Mucosa of rectum (tissue), 2 donors: ENCODE data around the gene TMEM59L.

Experiments
- H3K27ac ChIP-seq, 2 donors: one replicate each; pipeline ENCODE4 v1.7.0; 2013; ENCODE audit warnings: inconsistent platforms in 2 of 2, low read depth in 2 of 2, low read length in 2 of 2
- H3K27me3 ChIP-seq, 2 donors: one replicate each; pipeline ENCODE4 v1.7.0; 2013; ENCODE audit warnings: low read length in 2 of 2; ENCODE audit not compliant: control insufficient read depth in 2 of 2, insufficient read depth in 2 of 2
- H3K36me3 ChIP-seq, 2 donors: one replicate each; pipeline ENCODE4 v1.7.0; 2013; ENCODE audit warnings: low read length in 2 of 2; ENCODE audit not compliant: control insufficient read depth in 2 of 2, insufficient read depth in 2 of 2
- H3K4me1 ChIP-seq, 2 donors: one replicate each; pipeline ENCODE4 v1.7.0; 2013; ENCODE audit warnings: low read length in 2 of 2, mild to moderate bottlenecking in 1 of 2; ENCODE audit not compliant: control insufficient read depth in 2 of 2, insufficient read depth in 2 of 2
- H3K4me3 ChIP-seq, 2 donors: one replicate each; pipeline ENCODE4 v1.7.0; 2013; ENCODE audit warnings: low read length in 2 of 2
- H3K9ac ChIP-seq, 2 donors: one replicate each; pipeline ENCODE4 v1.7.0; 2013; ENCODE audit warnings: low read length in 2 of 2, low read depth in 1 of 2, mild to moderate bottlenecking in 1 of 2
- H3K9me3 ChIP-seq, 2 donors: one replicate each; pipeline ENCODE4 v1.7.0; 2013; ENCODE audit warnings: low read length in 2 of 2; ENCODE audit not compliant: control insufficient read depth in 2 of 2
- donor health status: healthy.
- donor health status: Normal muscosa, but diverticular disease.

The TMEM59L gene

DNA sequence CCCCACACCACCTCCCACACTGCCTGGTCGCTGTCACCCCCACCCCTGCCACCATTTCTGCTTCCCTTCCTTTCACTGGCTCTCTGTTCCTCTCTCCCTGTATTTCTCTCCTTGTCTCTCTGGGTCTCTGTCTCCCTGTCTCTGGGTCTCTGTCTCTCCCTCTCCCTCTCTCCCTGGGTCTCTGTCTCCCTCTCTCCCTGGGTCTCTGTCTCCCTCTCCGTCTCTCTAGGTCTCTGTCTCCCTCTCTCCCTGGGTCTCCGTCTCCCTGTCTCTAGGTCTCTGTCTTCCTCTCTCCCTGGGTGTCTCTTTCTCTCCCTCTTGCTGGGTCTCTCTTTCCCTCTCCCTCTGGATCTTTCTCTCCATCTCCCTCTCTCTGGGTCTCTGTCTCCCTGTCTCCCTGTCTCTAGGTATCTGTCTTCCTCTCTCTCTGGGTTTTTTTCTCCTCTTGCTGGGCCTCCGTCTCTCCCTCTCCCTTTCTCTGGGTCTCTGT lies 45.7 kb downstream of the TMEM59L start:
- Histone ChIP-seq H3K9me3 (no peaks in the 10 kb centered on the region), H3K36me3 (no peaks in the 10 kb centered on the region), H3K9ac (no peak overlapping the region), H3K27me3 (no peaks in the 10 kb centered on the region), H3K4me1 (peaks cover 0 to 5% of the 10 kb centered on the region in 2 donors), H3K4me3 (no peak overlapping the region), H3K27ac (no peak overlapping the region)

DNA sequence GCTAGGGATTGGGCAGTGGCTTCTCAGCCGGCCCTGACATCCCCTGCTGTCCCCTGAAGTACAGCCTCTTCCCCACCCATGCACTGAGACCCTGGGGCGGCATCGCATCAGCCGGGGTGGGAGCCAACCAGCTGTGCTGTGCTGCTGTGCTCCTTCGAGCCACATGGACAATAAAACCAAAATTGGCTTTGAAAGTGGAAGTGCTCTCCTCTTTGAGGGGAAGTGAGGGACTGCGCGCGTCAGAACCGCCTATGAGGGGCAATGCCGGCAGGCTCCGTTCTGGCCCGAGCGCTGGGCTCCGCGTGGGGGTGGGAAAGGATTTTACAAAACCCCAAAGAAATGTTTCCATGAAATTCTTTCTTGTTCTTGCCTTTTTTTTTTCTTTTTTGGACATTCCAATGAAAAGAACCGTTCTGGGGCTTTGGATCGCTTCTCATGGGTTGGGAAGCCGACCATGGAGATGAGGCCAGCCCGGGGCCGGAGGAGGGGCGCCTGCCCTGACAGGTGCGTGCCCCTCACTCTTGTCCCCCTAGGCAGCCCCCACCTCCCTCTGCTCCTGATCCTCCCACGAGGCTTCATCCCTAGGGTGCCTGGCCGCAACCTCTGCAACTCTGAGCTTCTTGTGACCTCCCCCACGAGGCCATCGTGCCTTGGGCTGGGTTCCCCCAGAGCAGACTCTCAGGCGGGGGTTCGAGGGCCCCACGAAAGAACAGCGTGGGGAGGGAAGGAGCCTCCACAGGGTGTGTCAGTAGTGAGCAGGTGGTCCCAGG lies 46.8 kb downstream of the TMEM59L start:
- Histone ChIP-seq H3K27me3 (no peaks in the 10 kb centered on the region), H3K4me3 (no peak overlapping the region), H3K9ac (peak overlapping the region in 1 of 2 donors; percentile 7), H3K27ac (peak overlapping the region; percentile 45 to 53), H3K4me1 (peaks cover 0 to 5% of the 10 kb centered on the region in 2 donors), H3K36me3 (no peaks in the 10 kb centered on the region), H3K9me3 (no peaks in the 10 kb centered on the region)

DNA sequence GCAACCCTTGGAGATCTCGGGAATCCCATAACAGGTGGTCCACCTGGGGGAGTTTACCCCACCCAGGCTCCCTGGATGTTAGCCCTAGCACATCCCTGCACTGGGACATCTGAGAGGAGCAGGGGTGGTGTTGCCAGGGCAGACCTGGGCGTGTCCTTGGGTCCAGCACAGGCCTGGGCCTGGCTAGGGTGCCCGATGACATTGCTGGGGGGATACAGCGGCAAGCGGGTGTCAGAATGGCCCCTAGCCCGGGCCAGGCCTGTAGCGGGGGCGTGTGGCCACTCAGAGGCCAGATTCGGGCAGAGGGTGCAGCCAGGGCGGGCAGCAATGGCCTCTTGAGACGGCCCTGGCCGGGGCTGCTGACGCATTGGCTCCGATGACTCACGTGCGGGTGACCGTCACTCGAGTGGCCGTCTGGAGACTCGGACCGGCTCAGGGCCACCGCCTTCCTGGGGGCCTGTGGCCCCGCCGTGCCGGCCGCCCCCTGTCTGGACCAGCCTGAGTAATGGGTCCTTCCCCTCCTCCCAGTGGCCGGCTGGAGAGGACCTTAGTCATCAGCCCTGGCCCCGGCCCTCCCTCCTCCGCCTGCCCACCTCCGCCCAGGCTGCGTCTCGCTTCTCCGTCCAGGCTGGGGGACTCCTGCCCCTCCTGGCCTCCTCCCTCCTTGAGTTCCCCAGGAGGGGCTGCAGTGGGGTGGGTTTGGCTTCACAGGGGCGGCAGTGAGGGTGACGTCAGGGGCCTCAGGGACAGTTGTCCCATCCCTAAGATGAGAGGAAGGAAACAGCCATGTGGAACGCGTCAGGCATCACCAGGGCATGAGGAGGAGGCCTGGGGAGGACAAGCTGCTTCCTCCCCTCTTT lies 47.6 kb downstream of the TMEM59L start:
- H3K27ac ChIP-seq: peak overlapping the region; percentile 48 to 53
- H3K27me3 ChIP-seq: no peaks in the 10 kb centered on the region
- H3K9ac ChIP-seq: peak overlapping the region in 1 of 2 donors; percentile 7
- H3K9me3 ChIP-seq: no peaks in the 10 kb centered on the region
- H3K4me1 ChIP-seq: peaks cover 0 to 5% of the 10 kb centered on the region in 2 donors
- no peak overlapping the region for H3K4me3 ChIP-seq
- H3K36me3 ChIP-seq: no peaks in the 10 kb centered on the region

DNA sequence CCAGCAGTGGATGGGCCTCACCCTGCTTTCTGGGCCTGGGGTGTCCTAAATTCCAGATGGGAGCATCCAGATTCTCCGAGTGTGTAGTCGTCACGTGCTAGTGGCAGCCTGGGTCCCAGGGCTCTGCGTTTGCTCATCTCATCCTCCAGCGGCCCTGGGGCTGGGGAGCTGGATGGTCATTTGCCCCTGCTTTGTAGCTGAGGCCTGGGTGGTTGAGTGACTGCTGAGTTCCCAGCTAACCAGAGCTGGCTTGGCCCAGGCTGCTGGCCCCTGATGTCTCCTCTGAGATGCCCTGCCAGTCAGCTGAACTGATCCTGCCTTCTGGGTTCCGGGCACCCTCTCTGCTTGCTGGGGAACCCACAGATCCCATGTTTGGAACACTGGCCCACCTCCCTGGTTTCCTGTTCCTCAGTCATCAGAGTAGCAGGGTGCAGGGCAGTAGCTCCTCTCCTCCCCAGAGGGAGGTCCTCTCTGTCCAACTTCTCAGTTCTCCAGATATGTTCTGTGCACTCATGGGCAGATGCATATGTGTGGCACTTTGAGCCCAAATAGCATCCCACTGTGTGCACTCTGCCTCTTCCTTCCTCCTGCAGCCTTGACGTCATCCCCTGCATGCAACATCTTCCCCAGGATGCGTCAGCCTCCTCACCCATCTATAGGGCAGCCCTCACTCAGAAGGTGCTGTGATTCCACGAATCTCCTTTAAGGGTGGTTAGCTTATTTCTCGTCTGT lies 48.4 kb downstream of the TMEM59L start:
- H3K4me1 ChIP-seq: peaks cover 0 to 5% of the 10 kb centered on the region in 2 donors
- peak overlapping the region in 1 of 2 donors; percentile 48 for H3K27ac ChIP-seq
- H3K9me3 ChIP-seq: no peaks in the 10 kb centered on the region
- no peaks in the 10 kb centered on the region for H3K27me3 ChIP-seq
- H3K4me3 ChIP-seq: no peak overlapping the region
- no peaks in the 10 kb centered on the region for H3K36me3 ChIP-seq
- H3K9ac ChIP-seq: no peak overlapping the region

DNA sequence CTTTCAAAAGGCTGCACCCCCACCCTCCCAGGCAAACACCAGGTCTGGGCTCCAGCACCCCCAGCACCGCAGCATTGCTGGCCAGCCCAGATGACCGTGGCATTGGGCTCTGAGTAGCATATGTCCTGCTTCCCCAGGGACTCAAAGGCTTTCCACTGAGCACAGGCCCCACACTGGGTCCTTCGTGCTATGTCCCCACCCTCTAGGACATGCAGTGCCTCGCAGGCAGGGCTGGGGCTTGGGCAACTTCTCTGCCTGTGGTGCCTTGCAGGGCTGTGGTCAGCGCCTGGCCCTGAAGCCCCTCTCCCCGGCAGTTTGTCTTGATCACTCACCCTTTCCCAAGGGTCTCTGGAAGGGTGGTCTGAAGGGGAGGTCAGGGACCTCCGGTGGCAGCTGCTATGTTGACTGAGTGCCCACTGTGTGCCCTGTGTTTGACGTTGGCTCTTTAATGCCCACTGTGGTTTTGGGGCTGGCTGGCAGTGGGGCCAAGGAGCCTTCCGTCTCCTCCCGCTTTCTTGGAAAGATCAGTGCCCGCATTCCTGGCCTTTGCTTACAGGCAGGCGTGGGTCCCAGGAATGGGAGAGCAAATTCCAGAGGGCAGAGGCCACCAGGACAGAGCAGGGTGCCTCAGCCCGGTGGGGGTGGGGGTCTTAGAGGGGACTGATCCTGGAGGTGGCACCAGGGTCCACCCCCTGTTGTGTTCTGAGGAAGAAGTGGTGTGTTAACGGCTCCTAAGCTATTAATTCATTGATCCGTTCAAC lies 50.5 kb downstream of the TMEM59L start:
- Histone ChIP-seq H3K4me1 (peaks cover 0 to 5% of the 10 kb centered on the region in 2 donors), H3K4me3 (no peak overlapping the region), H3K9me3 (no peaks in the 10 kb centered on the region), H3K27me3 (no peaks in the 10 kb centered on the region), H3K36me3 (peaks cover 2 to 7% of the 10 kb centered on the region in 2 donors), H3K9ac (no peak overlapping the region), H3K27ac (no peak overlapping the region)

DNA sequence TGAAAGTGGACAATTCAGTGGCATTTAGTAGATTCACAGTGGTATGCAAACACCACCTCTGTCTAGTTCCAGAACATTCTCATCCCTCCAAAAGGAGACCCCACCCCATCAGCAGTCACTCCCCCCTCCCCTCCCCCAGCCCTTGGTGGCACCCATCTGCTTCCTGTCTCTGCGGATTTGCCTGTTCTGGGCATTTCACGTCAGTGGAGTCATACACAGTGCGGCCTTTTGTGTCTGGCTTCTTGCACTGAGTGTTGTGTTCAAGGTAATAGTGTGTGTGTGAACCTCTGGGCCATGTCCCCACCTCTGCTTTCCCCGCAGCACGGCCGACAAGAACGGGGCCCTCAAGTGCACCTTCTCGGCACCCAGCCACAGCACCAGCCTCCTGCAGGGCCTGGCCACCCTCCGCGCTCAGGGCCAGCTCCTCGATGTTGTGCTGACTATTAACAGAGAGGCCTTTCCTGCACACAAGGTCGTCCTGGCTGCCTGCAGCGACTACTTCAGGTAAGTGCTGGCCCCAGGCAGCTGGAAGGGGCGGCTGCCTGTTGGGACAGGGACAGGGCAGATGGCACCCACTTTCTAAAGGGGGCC lies 51.4 kb downstream of the TMEM59L start:
- H3K36me3 ChIP-seq: peaks cover 6 to 12% of the 10 kb centered on the region in 2 donors
- H3K4me1 ChIP-seq: peaks cover 0 to 5% of the 10 kb centered on the region in 2 donors

DNA sequence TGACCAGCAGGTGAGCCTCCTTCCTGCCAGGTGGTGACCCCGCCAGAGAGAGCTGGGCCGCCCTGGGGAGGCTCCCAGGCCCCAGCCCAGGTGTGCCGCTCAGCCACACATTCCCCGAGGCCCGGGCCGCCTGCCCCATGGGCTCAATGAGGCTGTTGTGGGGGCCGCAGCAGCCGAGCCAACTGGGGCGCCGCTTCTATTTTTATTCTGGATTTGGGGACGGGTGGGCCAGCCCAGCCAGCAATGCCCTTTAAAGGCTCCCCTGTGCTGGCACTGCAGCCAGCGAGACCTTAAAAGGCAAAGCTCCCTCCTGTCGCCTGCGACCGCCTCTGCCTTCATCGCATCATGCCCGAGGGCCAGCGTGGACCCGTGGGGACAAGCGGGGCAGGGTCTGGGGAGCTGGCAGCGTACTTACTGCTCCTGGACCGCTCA lies 53.1 kb downstream of the TMEM59L start:
- Histone ChIP-seq H3K4me1 (no peaks in the 10 kb centered on the region), H3K36me3 (peaks cover 6 to 12% of the 10 kb centered on the region in 2 donors), H3K4me3 (no peak overlapping the region), H3K9ac (no peak overlapping the region), H3K27me3 (no peaks in the 10 kb centered on the region), H3K27ac (peak overlapping the region in 1 of 2 donors; percentile 23), H3K9me3 (no peaks in the 10 kb centered on the region)

More for the DNA sequence above, 51.4 kb downstream of the TMEM59L start:
- no peak overlapping the region for H3K9ac ChIP-seq
- H3K9me3 ChIP-seq: no peaks in the 10 kb centered on the region
- no peak overlapping the region for H3K27ac ChIP-seq
- no peaks in the 10 kb centered on the region for H3K27me3 ChIP-seq
- H3K4me3 ChIP-seq: no peak overlapping the region

DNA sequence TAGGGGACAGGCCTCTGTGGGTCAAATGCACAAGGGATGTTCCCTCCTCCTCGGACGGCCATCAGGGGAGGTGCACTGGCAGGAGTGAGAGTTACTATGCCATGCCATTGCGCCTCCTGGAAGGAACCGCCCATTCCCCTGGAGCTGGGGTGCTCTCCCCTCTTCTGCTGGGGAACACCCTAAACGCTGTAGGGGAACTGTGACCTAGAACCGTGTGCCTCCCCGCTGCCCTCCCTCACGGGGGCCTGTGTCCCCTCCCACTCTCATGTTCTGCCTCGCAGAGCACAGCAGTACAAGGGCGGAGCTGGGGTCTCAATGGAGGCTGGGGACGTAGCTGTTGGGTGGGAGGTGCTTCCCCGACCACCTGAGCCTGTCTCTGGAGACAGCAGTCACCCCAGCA lies 53.6 kb downstream of the TMEM59L start:
- no peaks in the 10 kb centered on the region for H3K9me3 ChIP-seq
- peak overlapping the region in 1 of 2 donors; percentile 23 for H3K27ac ChIP-seq
- peaks cover 6 to 12% of the 10 kb centered on the region in 2 donors for H3K36me3 ChIP-seq
- no peaks in the 10 kb centered on the region for H3K4me1 ChIP-seq
- no peak overlapping the region for H3K9ac ChIP-seq
- no peak overlapping the region for H3K4me3 ChIP-seq
- no peaks in the 10 kb centered on the region for H3K27me3 ChIP-seq

DNA sequence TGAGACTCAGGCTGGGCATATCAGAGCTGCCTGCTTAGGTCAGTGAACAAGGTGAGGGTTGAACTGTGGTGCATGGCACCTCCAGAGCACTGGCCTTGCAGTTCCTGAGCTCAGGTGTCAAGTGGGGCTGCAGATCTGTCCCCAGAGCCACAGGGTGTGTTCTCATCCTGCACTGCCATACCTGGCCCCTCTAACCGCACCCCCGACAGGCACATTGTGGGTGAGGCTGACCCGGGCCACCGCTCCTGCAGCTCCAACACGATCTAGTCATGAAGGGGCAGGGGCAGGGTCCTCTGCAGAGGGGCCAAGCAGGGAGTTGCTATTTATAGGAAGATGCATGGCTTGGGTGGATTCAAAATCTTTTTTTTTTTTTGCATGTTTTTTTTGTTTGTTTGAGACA lies 54.1 kb downstream of the TMEM59L start:
- Histone ChIP-seq H3K27ac (no peak overlapping the region), H3K9ac (no peak overlapping the region), H3K27me3 (no peaks in the 10 kb centered on the region), H3K9me3 (no peaks in the 10 kb centered on the region), H3K4me3 (no peak overlapping the region), H3K4me1 (no peaks in the 10 kb centered on the region), H3K36me3 (peaks cover 6 to 12% of the 10 kb centered on the region in 2 donors)
